WTC11 (cell line): ENCODE measurements around the gene SLC39A3. TPM values are rescaled to one million over a fixed set of nuclear protein-coding genes. Genes with fewer than 3 reads are reported as not detected.
A peak's percentile ranks its signal among the peaks of the same experiment; 100 is the strongest.

ENCODE experiments used
- ATAC-seq: fragments of 200-7000 bp; cut with Tn5 transposase; 2 replicates; pipeline ENCODE4 v1.10.0; 2021; ENCODE audit warnings: mild to moderate bottlenecking, moderate library complexity
- CTCF ChIA-PET: fragments of 300-600 bp; sonication (Branson Sonifier 250); formaldehyde crosslinking; loops from one replicate; lab custom pipeline; 2021; ENCODE audit warnings: antibody characterized with exemption; lab: Charles Lee
- POLR2A ChIA-PET: fragments of 350-600 bp; sonication (Branson Sonifier 250); formaldehyde crosslinking; loops from one replicate; lab custom pipeline; 2021; ENCODE audit warnings: antibody characterized with exemption; lab: Charles Lee
- DNase-seq: peaks from one replicate; pipeline ENCODE4 v3.0.0; 2021; ENCODE audit warnings: low spot score
- H3K27ac Mint-ChIP-seq: 2 replicates; pipeline ENCODE4 v1.8.0; 2021; ENCODE audit warnings: mixed read lengths
- H3K27me3 Mint-ChIP-seq: 2 replicates; pipeline ENCODE4 v1.8.0; 2021; ENCODE audit warnings: low read depth, mild to moderate bottlenecking, moderate library complexity, mixed read lengths
- H3K36me3 Mint-ChIP-seq: 2 replicates; pipeline ENCODE4 v1.8.0; 2021; ENCODE audit warnings: mixed read lengths
- H3K4me1 Mint-ChIP-seq: 2 replicates; pipeline ENCODE4 v1.8.0; 2022; ENCODE audit warnings: mixed read lengths
- H3K4me3 Mint-ChIP-seq: 2 replicates; pipeline ENCODE4 v1.8.0; 2021; ENCODE audit warnings: mild to moderate bottlenecking, moderate library complexity, mixed read lengths
- H3K9me3 Mint-ChIP-seq: 2 replicates; pipeline ENCODE4 v1.8.0; 2021; ENCODE audit warnings: mixed read lengths
- GTF2I ChIP-seq: fragments of 250-450 bp; sonication (Bioruptor Pico); conservative IDR thresholded peaks from 2 replicates; pipeline ENCODE4 v1.4.0; 2021; ENCODE audit warnings: mild to moderate bottlenecking
- IRF2 ChIP-seq: sonication (generic); formaldehyde crosslinking; IDR thresholded peaks from 2 replicates; pipeline ENCODE4 v1.8.0; 2022; ENCODE audit warnings: low read depth, missing genetic modification reagents, borderline replicate concordance
- NR3C1 ChIP-seq: sonication (generic); formaldehyde crosslinking; conservative IDR thresholded peaks from 2 replicates; pipeline ENCODE4 v1.8.1; 2023; ENCODE audit warnings: low read depth, mild to moderate bottlenecking, missing genetic modification reagents
- PRRX2 ChIP-seq: fragments of 250-450 bp; sonication (Bioruptor Pico); IDR thresholded peaks from 2 replicates; pipeline ENCODE4 v1.8.0; 2021; ENCODE audit warnings: mild to moderate bottlenecking
- RORB ChIP-seq: fragments of 250-450 bp; sonication (Bioruptor Pico); IDR thresholded peaks from 2 replicates; pipeline ENCODE4 v1.9.0; 2021; ENCODE audit warnings: mild to moderate bottlenecking
- SMAD3 ChIP-seq: sonication (generic); formaldehyde crosslinking; IDR thresholded peaks from 2 replicates; pipeline ENCODE4 v1.8.0; 2022; ENCODE audit warnings: missing genetic modification reagents, mild to moderate bottlenecking, borderline replicate concordance
- TCF7 ChIP-seq: sonication (generic); formaldehyde crosslinking; IDR thresholded peaks from 2 replicates; pipeline ENCODE4 v1.8.0; 2022; ENCODE audit warnings: mild to moderate bottlenecking, low read depth, missing genetic modification reagents, moderate library complexity
- TEAD4 ChIP-seq: sonication (generic); formaldehyde crosslinking; IDR thresholded peaks from 2 replicates; pipeline ENCODE4 v1.8.0; 2022; ENCODE audit warnings: mild to moderate bottlenecking, missing genetic modification reagents
- ZNF416 ChIP-seq: fragments of 250-450 bp; sonication (Bioruptor Pico); IDR thresholded peaks from 2 replicates; pipeline ENCODE4 v1.9.0; 2021; ENCODE audit warnings: mild to moderate bottlenecking, inconsistent platforms
- total RNA-seq: library from RNA; stranded (reverse); gene quantifications from 3 replicates; pipeline ENCODE4 v1.2.3, GENCODE V29; 2021
- TF ChIP-seq, protein P1 (sequence below): sonication (generic); formaldehyde crosslinking; IDR thresholded peaks from 2 replicates; pipeline ENCODE4 v1.8.0; 2022; ENCODE audit warnings: missing genetic modification reagents
- TF ChIP-seq, protein P2 (sequence below): sonication (generic); formaldehyde crosslinking; conservative IDR thresholded peaks from 2 replicates; pipeline ENCODE4 v1.8.1; 2022; ENCODE audit warnings: mild to moderate bottlenecking, missing genetic modification reagents
- TF ChIP-seq, protein P3 (sequence below): sonication (generic); formaldehyde crosslinking; IDR thresholded peaks from 2 replicates; pipeline ENCODE4 v1.8.0; 2022; ENCODE audit warnings: mild to moderate bottlenecking, missing genetic modification reagents
- TF ChIP-seq, protein P4 (sequence below): sonication (generic); formaldehyde crosslinking; IDR thresholded peaks from 2 replicates; pipeline ENCODE4 v1.8.1; 2023; ENCODE audit warnings: mild to moderate bottlenecking, missing genetic modification reagents
- TF ChIP-seq, protein P5 (sequence below): sonication (generic); formaldehyde crosslinking; conservative IDR thresholded peaks from 2 replicates; pipeline ENCODE4 v1.8.1; 2023; ENCODE audit warnings: mild to moderate bottlenecking, low read depth, missing genetic modification reagents, moderate library complexity

SLC39A3 gene
- total RNA-seq, 1 experiment from 2014 or later, result 38.0 TPM

DNA sequence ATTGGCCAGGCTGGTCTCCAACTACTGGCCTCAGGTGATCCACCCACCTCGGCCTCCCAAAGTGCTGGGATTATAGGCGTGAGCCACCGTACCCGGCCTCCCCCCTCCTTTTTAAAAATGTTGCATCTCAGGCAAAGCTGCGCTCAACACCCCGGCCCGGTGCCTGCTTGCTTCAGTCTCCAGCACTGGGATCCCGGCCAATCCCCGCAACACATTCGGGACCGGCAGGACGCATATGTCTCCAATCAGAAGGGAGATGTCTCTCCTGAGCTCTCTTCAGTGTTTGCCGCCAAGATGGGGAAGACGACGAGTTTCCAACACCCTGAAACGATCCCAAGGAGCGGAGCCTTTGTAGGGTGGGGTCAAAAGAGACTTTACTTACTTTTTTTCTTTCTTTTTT is 53.5 kb downstream of the SLC39A3 start:
- H3K36me3 Mint-ChIP-seq, result peaks cover 3% of the 10 kb centered on the region; the same call in 1 of the 2 replicates
- no peaks in the 10 kb centered on the region for H3K4me1 Mint-ChIP-seq
- peaks cover 3% of the 10 kb centered on the region; the same call in 1 of the 2 replicates for H3K9me3 Mint-ChIP-seq
- POLR2A ChIA-PET, result no interaction called here
- no peak overlapping the region for H3K4me3 Mint-ChIP-seq
- no peak for TF ChIP-seq PRRX2 (CRISPR knock-in tag)
- TF ChIP-seq NR3C1 (CRISPR knock-in tag), result no peak
- TF ChIP-seq, protein P1, sequence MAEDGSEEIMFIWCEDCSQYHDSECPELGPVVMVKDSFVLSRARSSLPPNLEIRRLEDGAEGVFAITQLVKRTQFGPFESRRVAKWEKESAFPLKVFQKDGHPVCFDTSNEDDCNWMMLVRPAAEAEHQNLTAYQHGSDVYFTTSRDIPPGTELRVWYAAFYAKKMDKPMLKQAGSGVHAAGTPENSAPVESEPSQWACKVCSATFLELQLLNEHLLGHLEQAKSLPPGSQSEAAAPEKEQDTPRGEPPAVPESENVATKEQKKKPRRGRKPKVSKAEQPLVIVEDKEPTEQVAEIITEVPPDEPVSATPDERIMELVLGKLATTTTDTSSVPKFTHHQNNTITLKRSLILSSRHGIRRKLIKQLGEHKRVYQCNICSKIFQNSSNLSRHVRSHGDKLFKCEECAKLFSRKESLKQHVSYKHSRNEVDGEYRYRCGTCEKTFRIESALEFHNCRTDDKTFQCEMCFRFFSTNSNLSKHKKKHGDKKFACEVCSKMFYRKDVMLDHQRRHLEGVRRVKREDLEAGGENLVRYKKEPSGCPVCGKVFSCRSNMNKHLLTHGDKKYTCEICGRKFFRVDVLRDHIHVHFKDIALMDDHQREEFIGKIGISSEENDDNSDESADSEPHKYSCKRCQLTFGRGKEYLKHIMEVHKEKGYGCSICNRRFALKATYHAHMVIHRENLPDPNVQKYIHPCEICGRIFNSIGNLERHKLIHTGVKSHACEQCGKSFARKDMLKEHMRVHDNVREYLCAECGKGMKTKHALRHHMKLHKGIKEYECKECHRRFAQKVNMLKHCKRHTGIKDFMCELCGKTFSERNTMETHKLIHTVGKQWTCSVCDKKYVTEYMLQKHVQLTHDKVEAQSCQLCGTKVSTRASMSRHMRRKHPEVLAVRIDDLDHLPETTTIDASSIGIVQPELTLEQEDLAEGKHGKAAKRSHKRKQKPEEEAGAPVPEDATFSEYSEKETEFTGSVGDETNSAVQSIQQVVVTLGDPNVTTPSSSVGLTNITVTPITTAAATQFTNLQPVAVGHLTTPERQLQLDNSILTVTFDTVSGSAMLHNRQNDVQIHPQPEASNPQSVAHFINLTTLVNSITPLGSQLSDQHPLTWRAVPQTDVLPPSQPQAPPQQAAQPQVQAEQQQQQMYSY (CRISPR knock-in tag), result no peak
- TF ChIP-seq SMAD3, result no peak
- TF ChIP-seq, protein P2, sequence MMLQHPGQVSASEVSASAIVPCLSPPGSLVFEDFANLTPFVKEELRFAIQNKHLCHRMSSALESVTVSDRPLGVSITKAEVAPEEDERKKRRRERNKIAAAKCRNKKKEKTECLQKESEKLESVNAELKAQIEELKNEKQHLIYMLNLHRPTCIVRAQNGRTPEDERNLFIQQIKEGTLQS (CRISPR knock-in tag), result no peak
- no peak for TF ChIP-seq TCF7 (CRISPR knock-in tag)
- TF ChIP-seq, protein P3, sequence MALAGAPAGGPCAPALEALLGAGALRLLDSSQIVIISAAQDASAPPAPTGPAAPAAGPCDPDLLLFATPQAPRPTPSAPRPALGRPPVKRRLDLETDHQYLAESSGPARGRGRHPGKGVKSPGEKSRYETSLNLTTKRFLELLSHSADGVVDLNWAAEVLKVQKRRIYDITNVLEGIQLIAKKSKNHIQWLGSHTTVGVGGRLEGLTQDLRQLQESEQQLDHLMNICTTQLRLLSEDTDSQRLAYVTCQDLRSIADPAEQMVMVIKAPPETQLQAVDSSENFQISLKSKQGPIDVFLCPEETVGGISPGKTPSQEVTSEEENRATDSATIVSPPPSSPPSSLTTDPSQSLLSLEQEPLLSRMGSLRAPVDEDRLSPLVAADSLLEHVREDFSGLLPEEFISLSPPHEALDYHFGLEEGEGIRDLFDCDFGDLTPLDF (CRISPR knock-in tag), result no peak
- TF ChIP-seq, protein P4, sequence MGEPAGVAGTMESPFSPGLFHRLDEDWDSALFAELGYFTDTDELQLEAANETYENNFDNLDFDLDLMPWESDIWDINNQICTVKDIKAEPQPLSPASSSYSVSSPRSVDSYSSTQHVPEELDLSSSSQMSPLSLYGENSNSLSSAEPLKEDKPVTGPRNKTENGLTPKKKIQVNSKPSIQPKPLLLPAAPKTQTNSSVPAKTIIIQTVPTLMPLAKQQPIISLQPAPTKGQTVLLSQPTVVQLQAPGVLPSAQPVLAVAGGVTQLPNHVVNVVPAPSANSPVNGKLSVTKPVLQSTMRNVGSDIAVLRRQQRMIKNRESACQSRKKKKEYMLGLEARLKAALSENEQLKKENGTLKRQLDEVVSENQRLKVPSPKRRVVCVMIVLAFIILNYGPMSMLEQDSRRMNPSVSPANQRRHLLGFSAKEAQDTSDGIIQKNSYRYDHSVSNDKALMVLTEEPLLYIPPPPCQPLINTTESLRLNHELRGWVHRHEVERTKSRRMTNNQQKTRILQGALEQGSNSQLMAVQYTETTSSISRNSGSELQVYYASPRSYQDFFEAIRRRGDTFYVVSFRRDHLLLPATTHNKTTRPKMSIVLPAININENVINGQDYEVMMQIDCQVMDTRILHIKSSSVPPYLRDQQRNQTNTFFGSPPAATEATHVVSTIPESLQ, result no peak
- no peak for TF ChIP-seq IRF2 (CRISPR knock-in tag)
- no peak for TF ChIP-seq RORB (CRISPR knock-in tag)
- no peak overlapping the region for H3K27ac Mint-ChIP-seq
- ATAC-seq (no peak), DNase-seq (no peak)
- CTCF ChIA-PET, result interaction anchor here (0.8 kb wide), 1 partner anchor 38 kb away, joined by 5 read pairs; no protein-coding TSS in a partner anchor
- no peaks in the 10 kb centered on the region for H3K27me3 Mint-ChIP-seq

- Mint-ChIP-seq H3K27ac (0 out of 2 replicates have a peak overlapping the region, but pooled peaks have one; percentile 63), H3K4me3 (no peak overlapping the region), H3K4me1 (no peaks in the 10 kb centered on the region), H3K9me3 (peaks cover 3% of the 10 kb centered on the region; the same call in 1 of the 2 replicates), H3K27me3 (no peaks in the 10 kb centered on the region), H3K36me3 (peaks cover 5% of the 10 kb centered on the region; the same call in 1 of the 2 replicates)
- TF ChIP-seq, protein P3 (CRISPR knock-in tag), result no peak
- no peak for TF ChIP-seq TEAD4 (CRISPR knock-in tag)
- no peak for TF ChIP-seq ZNF416
- TF ChIP-seq, protein P2 (CRISPR knock-in tag), result no peak
- TF ChIP-seq GTF2I (CRISPR knock-in tag), result no peak
- no peak for TF ChIP-seq RORB (CRISPR knock-in tag)
- TF ChIP-seq, protein P5, sequence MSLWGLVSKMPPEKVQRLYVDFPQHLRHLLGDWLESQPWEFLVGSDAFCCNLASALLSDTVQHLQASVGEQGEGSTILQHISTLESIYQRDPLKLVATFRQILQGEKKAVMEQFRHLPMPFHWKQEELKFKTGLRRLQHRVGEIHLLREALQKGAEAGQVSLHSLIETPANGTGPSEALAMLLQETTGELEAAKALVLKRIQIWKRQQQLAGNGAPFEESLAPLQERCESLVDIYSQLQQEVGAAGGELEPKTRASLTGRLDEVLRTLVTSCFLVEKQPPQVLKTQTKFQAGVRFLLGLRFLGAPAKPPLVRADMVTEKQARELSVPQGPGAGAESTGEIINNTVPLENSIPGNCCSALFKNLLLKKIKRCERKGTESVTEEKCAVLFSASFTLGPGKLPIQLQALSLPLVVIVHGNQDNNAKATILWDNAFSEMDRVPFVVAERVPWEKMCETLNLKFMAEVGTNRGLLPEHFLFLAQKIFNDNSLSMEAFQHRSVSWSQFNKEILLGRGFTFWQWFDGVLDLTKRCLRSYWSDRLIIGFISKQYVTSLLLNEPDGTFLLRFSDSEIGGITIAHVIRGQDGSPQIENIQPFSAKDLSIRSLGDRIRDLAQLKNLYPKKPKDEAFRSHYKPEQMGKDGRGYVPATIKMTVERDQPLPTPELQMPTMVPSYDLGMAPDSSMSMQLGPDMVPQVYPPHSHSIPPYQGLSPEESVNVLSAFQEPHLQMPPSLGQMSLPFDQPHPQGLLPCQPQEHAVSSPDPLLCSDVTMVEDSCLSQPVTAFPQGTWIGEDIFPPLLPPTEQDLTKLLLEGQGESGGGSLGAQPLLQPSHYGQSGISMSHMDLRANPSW (CRISPR knock-in tag), result no peak
- DNase-seq (no peak), ATAC-seq (no peak)
- CTCF ChIA-PET, result no interaction called here
- POLR2A ChIA-PET, result no interaction called here
Observed at GRCh38 chr19:2685204-2685704, 54.6 kb downstream of the SLC39A3 start.
